ENCODE data around the gene CFAP298.
"Not testable (repeated sequence)": the region's sequence is repeated elsewhere in the genome, so short reads cannot be mapped to it uniquely, and the experiment has no call there.

Gene CFAP298, protein sequence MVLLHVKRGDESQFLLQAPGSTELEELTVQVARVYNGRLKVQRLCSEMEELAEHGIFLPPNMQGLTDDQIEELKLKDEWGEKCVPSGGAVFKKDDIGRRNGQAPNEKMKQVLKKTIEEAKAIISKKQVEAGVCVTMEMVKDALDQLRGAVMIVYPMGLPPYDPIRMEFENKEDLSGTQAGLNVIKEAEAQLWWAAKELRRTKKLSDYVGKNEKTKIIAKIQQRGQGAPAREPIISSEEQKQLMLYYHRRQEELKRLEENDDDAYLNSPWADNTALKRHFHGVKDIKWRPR

DNA sequence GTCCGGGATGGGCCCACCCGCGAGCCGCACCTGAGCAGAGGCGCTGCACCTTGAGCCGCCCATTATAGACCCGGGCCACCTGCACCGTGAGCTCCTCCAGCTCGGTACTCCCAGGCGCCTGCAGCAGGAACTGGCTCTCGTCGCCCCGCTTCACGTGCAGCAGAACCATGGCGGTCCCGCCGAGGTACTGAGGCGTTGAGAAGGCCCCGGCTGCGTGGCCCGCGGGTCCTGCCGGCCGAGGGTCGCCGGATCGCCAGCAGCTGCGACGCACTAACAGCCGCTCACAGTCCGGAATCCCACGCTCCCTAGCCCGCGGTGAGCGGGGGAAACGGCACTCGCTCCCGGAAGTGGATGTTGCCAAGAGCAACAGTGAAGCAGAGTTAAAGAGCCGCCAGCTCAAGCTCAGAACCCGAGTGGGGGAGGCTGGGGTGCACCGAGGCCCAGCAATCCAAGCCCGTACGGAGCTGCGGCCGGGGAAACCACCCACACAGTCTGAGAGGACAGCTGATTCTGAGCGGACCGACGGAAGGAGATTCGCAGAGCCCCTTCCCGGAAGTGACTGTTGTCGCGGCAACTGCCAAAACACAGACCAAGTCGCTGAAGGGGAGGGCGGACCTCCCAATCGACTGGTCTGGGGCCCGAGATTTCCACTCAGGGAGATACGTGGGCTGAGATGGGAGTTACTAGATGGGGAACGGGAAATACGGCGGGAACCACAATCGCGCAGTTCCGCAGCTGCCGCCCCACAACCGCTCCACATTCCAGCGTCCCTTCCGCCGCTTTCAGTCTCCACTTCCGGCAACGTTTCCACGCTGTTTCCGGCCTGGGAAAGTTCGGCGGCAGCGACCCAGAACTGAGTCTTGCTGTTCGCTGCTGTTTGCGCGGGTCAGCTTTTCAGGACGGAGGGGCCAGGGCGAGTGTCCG lies at the start of gene CFAP298:
Gene CFAP298 (minus strand): TSS at position 303 of the 924 bp plus-strand sequence. CDS start 134 bp downstream, at position 169.
- peak; percentile 76 to 83 (median 81) for DNase-seq (ENCODE audit: low read depth in 2 of 3, low spot score in 1 of 3)

DNA sequence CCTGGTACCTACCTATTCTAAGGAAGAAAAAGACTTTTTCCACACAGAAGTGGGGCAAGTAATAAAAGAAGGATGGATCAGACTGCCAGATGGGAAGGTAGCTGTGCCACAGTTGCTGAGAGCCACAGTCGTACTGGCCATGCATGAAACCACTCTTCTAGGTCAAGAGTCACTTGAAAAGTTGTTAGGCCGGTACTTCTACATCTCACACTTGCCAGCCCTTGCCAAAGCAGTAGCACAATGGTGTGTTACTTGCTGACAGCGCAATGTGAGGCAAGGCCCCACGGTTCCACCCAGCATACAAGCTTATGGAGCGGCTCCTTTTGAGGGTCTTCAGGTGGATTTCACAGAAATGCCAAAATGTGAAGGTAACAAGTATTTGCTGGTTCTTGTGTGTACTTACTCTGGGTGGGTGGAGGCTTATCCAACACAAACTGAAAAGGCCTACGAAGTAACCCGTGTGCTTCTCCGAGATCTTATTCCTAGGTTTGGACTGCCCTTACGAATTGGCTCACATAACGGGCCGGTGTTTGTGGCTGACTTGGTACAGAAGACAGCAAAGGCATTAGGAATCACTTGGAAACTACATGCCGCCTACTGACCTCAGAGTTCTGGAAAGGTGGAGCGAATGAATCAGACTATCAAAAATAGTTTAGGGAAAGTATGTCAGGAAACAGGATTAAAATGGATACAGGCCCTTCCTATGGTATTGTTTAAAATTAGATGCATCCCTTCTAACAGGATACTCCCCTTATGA lies 49.0 kb upstream of the CFAP298 start:
- not testable (repeated sequence) for DNase-seq (ENCODE audit: low read depth in 2 of 3, low spot score in 1 of 3)

DNA sequence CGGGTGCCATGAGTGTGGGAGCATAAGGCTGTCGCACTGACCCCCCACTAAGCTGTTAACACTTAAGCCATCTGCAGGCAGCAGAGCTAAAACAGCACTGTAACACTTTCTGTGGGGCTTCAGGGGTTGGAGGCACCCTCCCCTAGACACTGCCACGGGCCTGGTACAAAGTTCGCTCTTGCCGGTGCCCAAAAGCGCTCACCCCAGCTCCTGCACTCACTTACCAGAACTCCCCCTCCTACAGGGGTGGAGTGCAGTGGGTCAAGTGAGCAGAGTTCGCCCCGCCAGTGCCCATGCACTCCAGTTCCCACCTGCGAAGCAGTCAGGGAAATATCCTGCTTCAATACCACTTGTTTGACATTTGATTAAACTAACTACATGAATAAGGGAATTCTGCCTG lies 46.3 kb upstream of the CFAP298 start:
- no peak for DNase-seq (ENCODE audit: low read depth in 2 of 3, low spot score in 1 of 3)

DNA sequence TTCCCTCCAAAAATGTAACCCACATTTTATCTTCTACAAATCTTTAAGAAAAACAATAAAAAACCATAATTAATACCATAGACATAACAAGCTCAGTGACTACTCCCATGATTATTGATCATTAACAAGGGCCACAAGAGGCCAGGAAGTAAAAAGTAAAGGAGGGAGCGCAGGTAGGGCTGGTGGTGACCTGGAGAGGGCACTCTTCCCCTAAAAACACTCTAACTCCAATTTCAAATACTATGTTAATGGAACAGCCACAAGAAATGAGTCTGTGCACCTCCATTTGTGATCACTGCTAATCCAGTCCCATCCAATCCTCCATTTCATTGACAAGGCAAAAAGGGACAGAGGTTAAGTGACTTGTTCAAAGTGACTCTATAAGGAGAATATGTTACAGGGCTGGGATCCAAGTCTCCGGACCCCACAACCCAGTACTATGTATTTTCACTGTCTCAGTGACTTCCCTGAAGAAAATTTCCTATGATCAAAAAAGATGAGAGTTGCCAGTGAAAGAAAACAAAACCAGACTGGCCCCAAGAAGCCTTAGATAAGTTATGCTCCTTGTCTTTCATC lies 41.2 kb upstream of the CFAP298 start:
- DNase-seq (ENCODE audit: low read depth in 2 of 3, low spot score in 1 of 3) = peak in 2 of 3 donors; percentile 2 to 8

DNA sequence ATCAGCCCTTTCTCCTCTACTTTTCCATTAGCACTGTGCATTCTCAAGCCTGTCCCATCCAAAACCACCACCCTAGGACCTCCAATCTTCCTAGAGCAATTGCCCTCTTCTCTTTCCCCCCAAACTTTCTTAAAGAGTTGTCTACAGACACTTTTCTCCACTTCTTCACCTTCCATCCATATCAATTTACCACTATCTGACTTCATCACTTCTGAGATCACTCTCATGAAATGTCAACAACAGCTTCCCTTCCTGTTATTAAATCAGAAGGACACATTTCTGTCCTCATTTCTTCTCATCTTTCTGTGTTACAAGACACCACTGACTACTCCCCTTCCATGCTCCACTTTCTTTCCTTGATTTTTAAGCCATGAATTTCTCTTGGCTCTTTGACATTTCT lies 36.0 kb upstream of the CFAP298 start:
- no peak for DNase-seq (ENCODE audit: low read depth in 2 of 3, low spot score in 1 of 3)

DNA sequence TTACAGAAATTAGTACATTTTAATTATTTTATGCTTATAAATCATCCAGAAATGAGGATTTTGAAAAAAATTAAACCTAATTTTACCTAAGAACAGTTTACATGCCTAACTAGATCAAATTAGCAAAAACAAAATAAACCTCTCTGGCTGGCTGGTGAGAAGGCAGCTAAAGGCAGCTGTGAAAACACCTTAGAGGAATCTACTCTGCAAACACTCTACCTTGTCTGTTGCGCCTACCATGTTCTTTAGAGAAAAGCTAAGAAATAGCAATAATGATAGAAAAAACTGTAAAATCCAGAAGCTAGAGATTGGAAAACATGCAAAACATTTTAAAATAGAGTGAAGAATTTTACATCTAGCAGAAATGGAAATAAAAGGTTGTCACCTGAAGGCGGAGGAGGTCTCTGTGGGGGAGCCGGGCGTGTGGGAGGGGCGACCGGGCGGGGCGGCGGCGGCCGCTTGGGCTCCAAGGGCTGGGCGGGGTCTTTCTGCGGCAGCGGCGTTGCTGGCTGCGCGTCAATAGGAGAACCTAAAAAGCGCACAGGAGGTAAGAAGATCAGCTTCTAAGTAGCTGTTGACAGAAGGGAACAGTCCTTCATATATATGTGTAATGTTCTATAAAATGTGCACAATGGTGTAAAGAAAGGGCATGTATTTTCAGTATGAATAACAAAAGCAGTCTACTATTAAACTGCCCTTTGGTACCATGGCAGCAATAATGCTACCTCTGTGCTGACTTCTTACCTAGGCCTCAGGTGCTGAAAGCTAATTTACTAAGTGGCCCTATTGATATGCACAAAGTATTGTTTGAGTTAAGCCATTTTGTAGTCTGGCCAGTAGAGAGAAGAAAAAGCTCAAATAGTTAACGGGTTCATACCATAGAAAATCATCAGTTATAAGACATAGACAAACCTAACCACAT lies 33.3 kb upstream of the CFAP298 start:
- no peak for DNase-seq (ENCODE audit: low read depth in 2 of 3, low spot score in 1 of 3)

DNA sequence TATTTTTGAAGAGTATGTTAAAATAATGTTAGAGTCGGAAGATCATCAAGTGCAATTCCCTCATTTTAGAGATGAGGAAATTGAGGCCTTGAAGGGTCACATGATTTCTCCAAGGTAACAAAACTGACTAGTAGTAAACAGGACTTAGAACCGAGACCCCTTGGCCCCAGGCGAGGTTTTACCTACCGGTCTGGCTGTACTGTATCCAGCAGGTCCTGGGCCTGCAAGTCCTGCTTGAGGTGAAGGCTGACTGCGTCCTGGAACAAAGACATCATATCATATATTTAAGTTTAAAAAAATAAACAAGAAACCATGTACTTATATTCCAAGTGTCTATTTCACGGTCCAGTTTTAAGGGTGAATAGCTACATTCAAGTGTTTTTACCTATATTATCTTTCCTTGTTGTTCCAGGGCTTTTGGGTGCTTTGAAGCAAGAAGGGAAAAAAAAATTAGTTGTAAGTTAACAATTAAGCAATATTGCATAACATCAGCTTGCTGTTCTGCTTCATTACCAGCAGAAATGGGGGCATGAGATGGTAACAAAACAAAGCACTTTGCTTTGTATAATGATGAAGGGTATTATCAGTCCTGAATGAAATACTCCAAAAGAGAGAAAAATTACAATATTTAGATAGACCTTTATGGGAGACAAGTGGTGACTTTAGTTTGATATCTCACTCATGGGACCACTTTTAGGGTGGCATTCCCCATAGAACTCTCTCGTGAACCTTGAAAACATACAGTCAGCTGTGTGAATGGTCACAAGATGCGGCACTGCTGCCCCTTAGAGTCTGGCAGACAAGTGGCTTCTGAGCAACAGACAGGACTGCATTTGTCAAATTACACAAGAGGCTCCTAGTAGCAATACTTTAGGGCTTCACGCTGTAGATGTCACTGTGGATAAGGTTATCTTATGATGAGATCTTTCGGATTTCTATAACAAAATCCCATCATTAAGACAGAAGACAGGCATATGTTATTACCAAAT lies 29.8 kb upstream of the CFAP298 start:
- no peak for DNase-seq (ENCODE audit: low read depth in 2 of 3, low spot score in 1 of 3)

DNA sequence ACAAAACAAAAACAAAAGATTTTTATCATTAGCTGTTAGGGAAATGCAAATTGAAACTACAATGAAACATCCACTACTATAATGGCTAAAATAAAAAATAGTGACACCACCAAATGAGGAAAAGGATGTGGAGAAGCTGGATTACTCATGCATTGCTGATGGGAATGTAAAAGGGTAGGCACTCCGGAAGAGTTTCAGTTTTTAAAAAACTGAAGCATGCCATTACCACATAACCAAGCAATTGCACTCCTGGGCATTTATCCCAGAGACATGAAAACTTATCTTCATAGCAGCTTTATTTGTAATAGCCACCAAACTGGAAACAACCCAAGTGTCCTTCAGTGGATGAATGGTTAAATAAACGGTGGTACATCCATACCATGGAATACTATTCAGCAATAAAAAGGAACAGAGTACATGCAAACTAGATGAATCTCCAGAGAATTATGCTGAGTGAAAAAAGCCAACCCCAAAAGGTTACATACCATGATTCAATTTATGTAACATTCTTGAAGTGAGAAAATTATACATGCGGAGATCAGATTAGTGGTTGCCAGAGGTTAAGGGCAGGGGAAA lies 14.5 kb upstream of the CFAP298 start:
- DNase-seq (ENCODE audit: low read depth in 2 of 3, low spot score in 1 of 3) = no peak

DNA sequence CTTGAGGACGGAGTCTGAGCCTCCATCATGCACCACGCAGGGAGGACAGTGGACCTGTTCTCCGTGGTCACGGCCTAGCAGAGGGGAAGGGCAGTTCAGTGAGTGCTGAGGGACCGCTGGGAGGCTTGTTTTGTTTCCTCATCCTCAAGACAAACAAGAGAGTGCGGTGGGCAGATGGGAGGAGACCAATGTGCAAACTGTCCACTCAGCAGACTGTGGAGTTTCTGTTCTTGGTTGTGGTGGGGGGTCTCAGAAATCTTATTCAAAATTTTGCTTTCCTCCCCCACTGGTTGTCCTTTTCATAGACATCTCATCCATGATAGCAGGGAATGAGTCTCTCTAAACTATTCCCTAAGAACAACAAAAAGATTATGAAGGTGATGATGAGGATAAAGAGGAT lies 6.0 kb upstream of the CFAP298 start:
- not testable (repeated sequence) for DNase-seq (ENCODE audit: low read depth in 2 of 3, low spot score in 1 of 3)

DNA sequence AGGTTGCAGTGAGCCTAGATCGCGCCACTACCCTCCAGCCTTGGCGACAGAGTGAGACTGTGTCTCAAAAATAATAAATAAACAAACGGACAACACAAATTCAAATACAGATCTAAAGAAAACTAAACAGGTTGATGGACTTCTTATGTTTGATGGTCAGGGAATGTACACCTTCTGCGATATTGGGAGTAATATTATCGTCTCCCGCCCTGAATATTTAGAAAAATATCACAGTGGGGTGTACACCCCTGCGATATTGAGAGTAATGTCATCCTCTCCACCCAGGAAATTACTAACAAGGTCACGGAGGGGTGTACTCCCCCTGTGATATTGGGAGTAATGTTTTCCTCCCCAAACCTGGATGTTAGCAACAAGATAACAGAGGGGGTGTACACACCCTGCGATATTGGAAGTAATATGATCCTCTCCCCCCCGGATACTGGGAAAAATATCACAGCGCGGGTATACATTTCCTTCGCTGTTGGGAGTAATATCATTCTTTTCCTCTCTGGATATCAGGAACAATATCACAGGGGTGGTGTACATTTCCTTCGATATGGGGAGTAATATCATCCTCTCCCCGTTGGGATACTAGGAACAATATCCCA lies 1.4 kb upstream of the CFAP298 start:
- DNase-seq (ENCODE audit: low read depth in 2 of 3, low spot score in 1 of 3) = no peak

DNA sequence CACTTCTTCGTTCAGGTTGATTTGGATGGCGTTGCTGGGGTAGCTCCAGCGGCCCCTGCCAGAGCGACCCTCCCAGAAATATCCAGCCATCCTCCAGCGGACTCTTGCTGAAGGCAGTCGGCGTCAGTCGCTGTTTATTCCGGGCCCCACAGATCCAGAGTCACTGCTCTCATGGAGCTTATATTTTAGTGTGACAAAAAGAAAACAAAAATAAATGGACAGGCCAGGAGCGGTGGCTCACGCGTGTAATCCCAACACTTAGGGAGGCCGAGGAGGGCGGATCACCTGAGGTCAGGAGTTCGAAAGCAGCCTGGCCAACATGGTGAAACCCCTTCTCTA lies 791 bp upstream of the CFAP298 start:
- DNase-seq (ENCODE audit: low read depth in 2 of 3, low spot score in 1 of 3) = no peak

DNA sequence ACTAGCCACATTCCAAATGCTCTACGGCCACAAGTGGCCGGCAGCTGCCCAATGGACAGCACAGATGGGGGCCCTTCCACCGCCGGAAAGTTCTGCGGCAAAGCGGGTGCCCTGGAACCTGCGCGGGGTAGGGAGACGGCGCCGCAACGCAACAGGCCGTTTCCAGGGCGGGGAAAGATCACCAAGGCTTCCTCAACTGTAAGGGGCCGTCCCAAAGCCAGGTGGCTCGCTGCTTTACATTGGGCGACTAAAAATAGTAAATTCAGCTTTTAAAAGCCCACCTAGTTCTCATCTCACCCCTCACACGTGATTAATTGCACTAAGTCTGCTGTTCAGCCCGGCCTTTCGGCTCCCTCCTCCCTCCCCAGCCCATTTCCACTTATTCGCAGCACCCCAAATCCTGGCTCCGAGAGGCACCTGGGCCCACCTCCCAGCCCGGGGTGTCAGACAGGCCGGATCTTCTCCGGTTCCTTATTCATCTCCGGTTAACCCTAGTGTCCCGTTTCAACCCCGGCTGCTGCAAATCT lies 643 bp downstream of the CFAP298 start:
- peak in 2 of 3 donors; percentile 5 to 35 for DNase-seq (ENCODE audit: low read depth in 2 of 3, low spot score in 1 of 3)

DNA sequence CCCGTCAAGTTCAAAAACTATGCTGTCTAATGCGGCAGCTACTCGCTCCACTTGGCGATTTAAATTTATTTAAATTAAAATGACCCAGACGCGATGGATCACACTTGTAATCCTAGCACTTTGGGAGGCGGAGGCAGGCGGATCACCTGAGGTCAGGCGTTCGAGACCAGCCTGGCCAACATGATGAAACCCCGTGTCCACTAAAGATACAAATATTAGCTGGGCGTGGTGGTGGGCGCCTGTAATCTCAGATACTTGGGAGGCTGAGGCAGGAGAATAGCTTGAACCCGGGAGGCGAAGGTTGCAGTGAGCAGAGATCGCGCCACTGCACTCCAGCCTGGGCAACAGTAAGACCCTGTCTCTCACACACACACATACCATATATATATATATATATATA lies 1.2 kb downstream of the CFAP298 start:
- not testable (repeated sequence) for DNase-seq (ENCODE audit: low read depth in 2 of 3, low spot score in 1 of 3)

DNA sequence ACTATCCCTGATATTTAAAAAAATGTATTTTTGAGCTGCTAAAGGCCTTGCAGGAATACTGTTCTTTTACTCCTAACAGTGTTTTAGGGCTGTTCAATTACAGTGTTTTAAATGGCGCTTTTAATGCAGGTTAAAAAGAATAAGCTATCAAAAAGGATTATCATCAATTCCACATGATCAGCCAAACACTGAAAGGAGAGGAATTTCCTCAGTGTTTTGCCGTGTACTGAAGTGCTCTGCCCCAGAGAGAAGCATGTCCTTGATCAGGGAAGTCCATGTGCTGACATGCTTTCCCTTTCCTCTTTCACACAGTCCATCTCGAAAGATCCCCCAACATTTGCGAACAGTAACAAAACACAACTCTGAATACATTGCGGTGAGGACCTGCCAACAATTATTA lies 3.3 kb downstream of the CFAP298 start:
- DNase-seq (ENCODE audit: low read depth in 2 of 3, low spot score in 1 of 3) = no peak

DNA sequence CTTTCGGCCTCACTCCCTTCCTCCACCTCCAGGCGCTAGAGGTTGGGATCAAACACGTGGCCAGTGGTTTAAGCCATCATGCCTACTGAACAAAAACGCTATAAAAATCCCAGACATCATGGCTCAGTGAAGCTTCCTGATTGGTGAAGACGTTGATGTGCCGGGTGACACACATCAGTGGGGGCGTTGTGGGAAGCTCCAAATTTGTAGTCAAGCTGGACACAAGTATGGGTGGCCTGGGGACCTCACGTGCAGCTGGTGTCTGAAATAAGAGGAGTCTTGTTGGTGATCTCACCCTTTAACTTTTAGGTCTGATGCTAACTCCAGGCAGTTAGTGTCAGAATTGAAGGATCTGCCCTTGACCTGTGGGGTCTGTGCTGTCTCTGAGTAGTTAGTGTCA lies 6.7 kb downstream of the CFAP298 start:
- no peak for DNase-seq (ENCODE audit: low read depth in 2 of 3, low spot score in 1 of 3)

DNA sequence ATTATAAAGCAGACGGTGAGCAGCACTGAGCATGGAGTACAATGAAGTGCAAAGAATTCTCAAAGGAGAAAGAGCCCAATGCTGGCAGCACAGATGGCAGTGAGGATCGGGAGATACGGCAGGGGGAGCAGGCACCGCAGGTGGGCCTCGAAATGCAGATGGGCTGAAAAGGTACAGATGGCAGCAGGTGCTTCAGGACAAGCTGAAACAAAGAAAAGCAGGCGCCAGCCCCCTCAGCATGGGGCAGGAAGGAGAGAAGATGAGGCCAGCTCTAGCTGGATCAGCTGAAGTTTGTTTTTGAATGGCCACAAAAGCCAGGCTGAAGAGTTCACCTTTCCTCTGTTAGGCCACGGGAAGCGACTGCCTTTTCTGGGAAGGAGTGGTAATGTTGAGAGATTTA lies 7.7 kb downstream of the CFAP298 start:
- no peak for DNase-seq (ENCODE audit: low read depth in 2 of 3, low spot score in 1 of 3)

DNA sequence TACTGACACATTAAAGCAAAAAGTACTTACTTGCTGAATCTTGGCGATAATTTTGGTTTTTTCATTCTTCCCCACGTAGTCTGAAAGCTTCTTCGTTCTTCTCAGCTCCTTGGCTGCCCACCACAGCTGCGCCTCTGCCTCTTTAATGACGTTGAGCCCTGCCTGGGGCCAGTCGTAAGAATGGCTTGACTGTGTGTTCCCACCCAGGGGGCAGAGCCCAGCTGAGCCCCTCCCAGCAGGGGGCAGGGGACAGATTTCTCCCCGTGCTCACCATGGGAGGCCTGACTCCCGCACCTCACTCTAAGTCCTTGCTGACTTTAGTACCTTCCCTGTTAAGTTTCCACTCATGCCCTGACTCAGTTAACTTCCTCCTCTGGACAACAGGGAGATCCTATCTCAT lies 9.0 kb downstream of the CFAP298 start:
- DNase-seq (ENCODE audit: low read depth in 2 of 3, low spot score in 1 of 3) = no peak

DNA sequence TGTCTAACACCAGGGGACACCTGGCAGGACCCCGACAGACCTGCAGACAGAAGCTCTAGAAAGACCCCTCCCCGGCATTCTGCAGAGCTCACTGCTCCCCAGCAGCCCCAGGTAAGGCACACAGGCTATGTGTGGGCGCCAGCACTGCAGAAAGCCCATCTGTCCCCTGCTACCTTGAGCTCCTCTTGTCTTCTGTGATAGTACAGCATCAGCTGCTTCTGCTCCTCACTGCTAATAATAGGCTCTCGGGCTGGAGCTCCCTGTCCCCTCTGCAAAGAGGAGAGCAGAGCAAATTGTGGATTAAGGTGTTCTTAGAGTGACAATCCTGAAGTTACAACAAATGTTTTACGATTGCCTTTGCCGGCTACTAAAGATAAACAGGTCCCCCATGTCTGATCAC lies 10.1 kb downstream of the CFAP298 start:
- DNase-seq (ENCODE audit: low read depth in 2 of 3, low spot score in 1 of 3) = no peak

All from stimulated activated CD4-positive, alpha-beta T cell treated with anti-CD3 and anti-CD28 coated beads, Interleukin-12 subunit alpha, Interleukin-12 subunit beta, amount 100 ng/mL, for 48 hours (primary cell).